B cell (primary cell): ENCODE results near the gene PDGFC.

Source experiments
- CTCF ChIP-seq: fragments of 200-600 bp; IDR thresholded peaks from one replicate; pipeline ENCODE4 v1.8.0; 2022; ENCODE audit warnings: antibody characterized with exemption, mild to moderate bottlenecking
- EZH2 ChIP-seq: IDR thresholded peaks from 2 replicates; pipeline ENCODE4 v1.6.1; 2012; ENCODE audit warnings: borderline replicate concordance, low read depth, mild to moderate bottlenecking, moderate library complexity, low read length; ENCODE audit not compliant: insufficient read depth, poor library complexity, severe bottlenecking

- no peak for TF ChIP-seq CTCF
- no peak for TF ChIP-seq EZH2
Measured at GRCh38 chr4:156962058-156962358, 9.6 kb downstream of the PDGFC start.
